GM23248 (cell line): Measurements from ENCODE around the gene ZBTB32. TPM values are rescaled to one million over a fixed set of nuclear protein-coding genes. Genes with fewer than 3 reads are reported as not detected.

Source experiments
- DNase-seq: peaks from one replicate; pipeline ENCODE4 v3.0.0-alpha.2; 2015
- H2AFZ ChIP-seq: fragments of 200-600 bp; sonication (generic); 2 replicates; pipeline ENCODE4 v1.6.1; 2016; ENCODE audit warnings: antibody characterized with exemption
- H3F3A ChIP-seq: fragments of 200-600 bp; sonication (generic); 2 replicates; pipeline ENCODE4 v1.6.1; 2016; ENCODE audit warnings: mild to moderate bottlenecking, antibody characterized with exemption, mixed run types; ENCODE audit not compliant: insufficient read depth
- H3K27ac ChIP-seq: fragments of 200-600 bp; sonication (generic); 2 replicates; pipeline ENCODE4 v1.5.1; 2016; ENCODE audit warnings: mild to moderate bottlenecking
- H3K27me3 ChIP-seq: fragments of 200-600 bp; sonication (generic); replicated peaks from 2 replicates; pipeline ENCODE4 v1.6.1; 2016; ENCODE audit warnings: mild to moderate bottlenecking; ENCODE audit not compliant: insufficient read depth
- H3K36me3 ChIP-seq: fragments of 200-600 bp; sonication (generic); 2 replicates; pipeline ENCODE4 v1.6.1; 2016; ENCODE audit warnings: low read depth, mild to moderate bottlenecking
- H3K4me1 ChIP-seq: fragments of 200-600 bp; sonication (generic); 2 replicates; pipeline ENCODE4 v1.6.1; 2016; ENCODE audit warnings: mild to moderate bottlenecking; ENCODE audit not compliant: insufficient read depth
- H3K4me2 ChIP-seq: fragments of 200-600 bp; sonication (generic); one replicate; pipeline ENCODE4 v1.6.1; 2016; ENCODE audit warnings: mild to moderate bottlenecking; ENCODE audit not compliant: unreplicated experiment
- H3K4me3 ChIP-seq: fragments of 200-600 bp; sonication (generic); 2 replicates; pipeline ENCODE4 v1.5.1; 2016; ENCODE audit warnings: mild to moderate bottlenecking
- H3K79me2 ChIP-seq: fragments of 200-600 bp; sonication (generic); 2 replicates; pipeline ENCODE4 v1.6.1; 2016; ENCODE audit warnings: mild to moderate bottlenecking; ENCODE audit not compliant: insufficient read depth
- H3K9ac ChIP-seq: fragments of 200-600 bp; sonication (generic); 2 replicates; pipeline ENCODE4 v1.6.1; 2016; ENCODE audit warnings: mild to moderate bottlenecking
- H3K9me2 ChIP-seq: fragments of 200-600 bp; sonication (generic); 2 replicates; pipeline ENCODE4 v1.6.1; 2016; ENCODE audit warnings: mixed run types, mild to moderate bottlenecking, moderate library complexity; ENCODE audit not compliant: insufficient read depth
- H3K9me3 ChIP-seq: fragments of 200-600 bp; sonication (generic); one replicate; pipeline ENCODE4 v1.6.1; 2017; ENCODE audit warnings: low read depth
- H4K20me1 ChIP-seq: fragments of 200-600 bp; sonication (generic); 2 replicates; pipeline ENCODE4 v1.6.0; 2016; ENCODE audit not compliant: insufficient read depth
- EZH2 ChIP-seq: fragments of 200-600 bp; sonication (generic); IDR thresholded peaks from 2 replicates; pipeline ENCODE4 v1.6.1; 2018; ENCODE audit warnings: antibody characterized with exemption, mild to moderate bottlenecking; ENCODE audit not compliant: insufficient read depth, poor library complexity, severe bottlenecking
- EZH2phosphoT487 ChIP-seq: fragments of 200-600 bp; sonication (generic); IDR thresholded peaks from 2 replicates; pipeline ENCODE4 v1.6.1; 2018; ENCODE audit warnings: antibody characterized with exemption, moderate library complexity, mild to moderate bottlenecking, low read depth; ENCODE audit not compliant: insufficient read depth
- WGBS, 2 experiments: methylation state at CpG; one replicate each; pipeline ENCODE4 v1.1.6; 2015 to 2017; ENCODE audit warnings: low lambda C conversion rate in 2 of 2, low coverage in 1 of 2; ENCODE audit errors: missing lambda C conversion rate in 2 of 2; 5-methylcytosine and 5-hydroxymethylcytosine counted together
- in situ Hi-C: fragments of 300-500 bp; cut with MboI; formaldehyde crosslinking; loops from 2 replicates; pipeline ENCODE4 v1.15.0; 2020
- polyA plus RNA-seq: library from polyadenylated mRNA; unstranded; fragments of >200 nt; fragmentation: Nextera tagmentation; extraction: Ambion mirVana; gene quantifications from 2 replicates; pipeline ENCODE4 v1.2.1, GENCODE V29; 2016
- total RNA-seq: library from RNA; depleted of rRNA; stranded (reverse); fragments of >200 nt; shearing (Covaris generic); gene quantifications from 2 replicates; pipeline ENCODE4 v1.2.3, GENCODE V29; 2014

ZBTB32 gene
- total and polyA plus RNA-seq, 2 experiments from 2014 or later = not detected

GRCh38 chr19:35657904-35658700, 46.3 kb upstream of the ZBTB32 start:
- TF ChIP-seq EZH2 = no peak
- no peak for TF ChIP-seq EZH2phosphoT487
- no peak overlapping the region for H3K27ac ChIP-seq
- H3K9ac ChIP-seq = no peak overlapping the region
- H3K79me2 ChIP-seq = peaks cover 3% of the 10 kb centered on the region; the same call in 1 of the 2 replicates
- no peaks in the 10 kb centered on the region for H3K27me3 ChIP-seq
- DNase-seq = peak; percentile 15
- WGBS, 2 experiments = 91 to 92% methylated on average over 15 of the region's 15 CpGs
- H3F3A ChIP-seq = peaks cover 16% of the 10 kb centered on the region
- H4K20me1 ChIP-seq = no peaks in the 10 kb centered on the region
- H2AFZ ChIP-seq = no peak overlapping the region
- H3K36me3 ChIP-seq = peaks cover 27% of the 10 kb centered on the region; the same call in 1 of the 2 replicates
- no peaks in the 10 kb centered on the region for H3K9me3 ChIP-seq
- no peak overlapping the region for H3K4me2 ChIP-seq
- H3K9me2 ChIP-seq = no peaks in the 10 kb centered on the region
- in situ Hi-C loops = no loop called here
- no peak overlapping the region for H3K4me3 ChIP-seq
- no peaks in the 10 kb centered on the region for H3K4me1 ChIP-seq

GRCh38 chr19:35661995-35662340, 42.4 kb upstream of the ZBTB32 start:
- H3K4me3 ChIP-seq = no peak overlapping the region
- in situ Hi-C loops = no loop called here

GRCh38 chr19:35663981-35664380, 40.4 kb upstream of the ZBTB32 start:
- no peak for DNase-seq
- no peak overlapping the region for H3K4me3 ChIP-seq
- TF ChIP-seq EZH2 = no peak
- no peak for TF ChIP-seq EZH2phosphoT487
- no peaks in the 10 kb centered on the region; the same call in 1 of the 2 replicates for H3K36me3 ChIP-seq
- H3F3A ChIP-seq = peaks cover 16% of the 10 kb centered on the region
- no peaks in the 10 kb centered on the region for H3K79me2 ChIP-seq
- no peaks in the 10 kb centered on the region for H3K4me1 ChIP-seq
- H3K9ac ChIP-seq = no peak overlapping the region
- no peaks in the 10 kb centered on the region for H3K9me2 ChIP-seq
- no peak overlapping the region for H3K4me2 ChIP-seq
- 59 to 63% methylated on average over 3 of the region's 3 CpGs for WGBS, 2 experiments
- H3K27ac ChIP-seq = no peak overlapping the region
- H2AFZ ChIP-seq = no peak overlapping the region
- in situ Hi-C loops = no loop called here
- 0 out of 2 replicates have a peak, but pooled peaks cover 4% of the 10 kb centered on the region for H3K27me3 ChIP-seq
- no peaks in the 10 kb centered on the region for H4K20me1 ChIP-seq
- H3K9me3 ChIP-seq = no peaks in the 10 kb centered on the region

More at GRCh38 chr19:35661995-35662340, 42.4 kb upstream of the ZBTB32 start:
- Histone ChIP-seq H3K79me2 (no peaks in the 10 kb centered on the region), H3K9me2 (no peaks in the 10 kb centered on the region), H3K27ac (no peak overlapping the region), H3K4me2 (no peak overlapping the region), H3K9me3 (no peaks in the 10 kb centered on the region), H3K27me3 (no peaks in the 10 kb centered on the region), H4K20me1 (no peaks in the 10 kb centered on the region), H3K36me3 (peaks cover 8% of the 10 kb centered on the region; the same call in 1 of the 2 replicates), H3F3A (peaks cover 16% of the 10 kb centered on the region), H3K4me1 (no peaks in the 10 kb centered on the region), H2AFZ (no peak overlapping the region), H3K9ac (no peak overlapping the region)
- WGBS, 2 experiments = 98 to 99% methylated on average over 6 of the region's 6 CpGs
- DNase-seq = no peak
- TF ChIP-seq EZH2 (no peak), EZH2phosphoT487 (no peak)

GRCh38 chr19:35665157-35665556, 39.2 kb upstream of the ZBTB32 start:
- H3K4me3 ChIP-seq = no peak overlapping the region
- H3K4me1 ChIP-seq = no peaks in the 10 kb centered on the region
- no peaks in the 10 kb centered on the region for H3K9me2 ChIP-seq
- H3K4me2 ChIP-seq = no peak overlapping the region
- H3K9me3 ChIP-seq = no peaks in the 10 kb centered on the region
- no peak overlapping the region for H3K9ac ChIP-seq
- H4K20me1 ChIP-seq = no peaks in the 10 kb centered on the region
- in situ Hi-C loops = no loop called here
- no peak for TF ChIP-seq EZH2
- TF ChIP-seq EZH2phosphoT487 = no peak
- 0 out of 2 replicates have a peak, but pooled peaks cover 8% of the 10 kb centered on the region for H3K27me3 ChIP-seq
- no peaks in the 10 kb centered on the region for H3K36me3 ChIP-seq
- DNase-seq = no peak
- no peak overlapping the region for H3K27ac ChIP-seq
- no peak overlapping the region for H2AFZ ChIP-seq
- WGBS, 2 experiments = 78 to 79% methylated on average over 23 to 24 of the region's 24 CpGs
- H3F3A ChIP-seq = peaks cover 14% of the 10 kb centered on the region
- H3K79me2 ChIP-seq = no peaks in the 10 kb centered on the region
